ENCODE results near the gene ATP2B2. TPM values are rescaled to one million over a fixed set of nuclear protein-coding genes. Genes with fewer than 3 reads are reported as not detected.

Gene ATP2B2
- total RNA-seq, 2 donors from 2014 or later, result 0.14 to 0.74 TPM

DNA sequence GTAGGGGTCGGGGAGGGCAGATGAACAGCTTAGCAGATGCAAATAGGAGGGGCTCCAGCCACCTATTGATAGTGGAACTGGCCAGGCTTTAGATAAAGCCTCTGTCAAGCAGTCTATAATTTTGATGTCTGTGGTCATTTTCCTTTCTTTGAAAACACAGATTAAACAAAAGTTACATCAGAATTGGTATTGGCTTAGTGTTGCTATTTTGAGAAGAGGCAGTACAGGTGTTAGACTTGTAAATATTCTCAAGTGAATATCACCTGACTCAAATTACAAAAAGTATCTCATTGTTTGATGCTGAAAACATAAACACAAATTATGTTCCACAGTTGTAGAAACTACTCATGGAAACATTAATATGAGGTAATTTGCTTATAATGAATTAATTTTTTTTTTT, 230.8 kb downstream of the ATP2B2 start:
- 82% methylated on average over 1 of the region's 1 CpG for WGBS

More for the DNA sequence above, 230.8 kb downstream of the ATP2B2 start:
- peaks cover 5% of the 10 kb centered on the region for H3K4me1 ChIP-seq (replicated peaks)
- TF ChIP-seq POLR2A (IDR thresholded peaks at IDR 0.05) (no peak), POLR2AphosphoS5 (IDR thresholded peaks at IDR 0.05) (no peak)
- TF ChIP-seq, protein P1, sequence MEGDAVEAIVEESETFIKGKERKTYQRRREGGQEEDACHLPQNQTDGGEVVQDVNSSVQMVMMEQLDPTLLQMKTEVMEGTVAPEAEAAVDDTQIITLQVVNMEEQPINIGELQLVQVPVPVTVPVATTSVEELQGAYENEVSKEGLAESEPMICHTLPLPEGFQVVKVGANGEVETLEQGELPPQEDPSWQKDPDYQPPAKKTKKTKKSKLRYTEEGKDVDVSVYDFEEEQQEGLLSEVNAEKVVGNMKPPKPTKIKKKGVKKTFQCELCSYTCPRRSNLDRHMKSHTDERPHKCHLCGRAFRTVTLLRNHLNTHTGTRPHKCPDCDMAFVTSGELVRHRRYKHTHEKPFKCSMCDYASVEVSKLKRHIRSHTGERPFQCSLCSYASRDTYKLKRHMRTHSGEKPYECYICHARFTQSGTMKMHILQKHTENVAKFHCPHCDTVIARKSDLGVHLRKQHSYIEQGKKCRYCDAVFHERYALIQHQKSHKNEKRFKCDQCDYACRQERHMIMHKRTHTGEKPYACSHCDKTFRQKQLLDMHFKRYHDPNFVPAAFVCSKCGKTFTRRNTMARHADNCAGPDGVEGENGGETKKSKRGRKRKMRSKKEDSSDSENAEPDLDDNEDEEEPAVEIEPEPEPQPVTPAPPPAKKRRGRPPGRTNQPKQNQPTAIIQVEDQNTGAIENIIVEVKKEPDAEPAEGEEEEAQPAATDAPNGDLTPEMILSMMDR (IDR thresholded peaks at IDR 0.05), result no peak
- H3K27ac ChIP-seq, result no peak overlapping the region
- no peak overlapping the region for H3K4me3 ChIP-seq
- intact Hi-C loops (cut with DNase I), result no loop called here
- H3K27me3 ChIP-seq (replicated peaks; ENCODE audit: insufficient read depth), result no peaks in the 10 kb centered on the region
- peaks cover 3 to 14% of the 10 kb centered on the region in 2 donors for H3K36me3 ChIP-seq
- no peak for DNase-seq (ENCODE audit: low spot score)
- H3K9me3 ChIP-seq, result no peaks in the 10 kb centered on the region

MicroRNAs encoded within 50 kb of the gene (microRNA counts, 767-probe panel; counts per million panel counts)
- microRNA hsa-miR-378b, result 2,367 to 2,503 counts per million in 2 donors
- 0 to 431 counts per million in 2 donors for microRNA hsa-miR-885-3p
- 2,056 to 2,273 counts per million in 2 donors for microRNA hsa-miR-885-5p

Small RNA genes within 50 kb of the gene (microRNA-seq; reads per million reads assigned to microRNA genes)
- gene MIR378B, result 0.42 reads per million
- gene MIR885, result 0.25 reads per million

Small RNA genes within 50 kb of the gene (small RNA-seq; reads per million reads assigned to genes)
- 0 to 0.20 reads per million in 2 donors for gene MIR378B
- gene MIR885, result 0 reads per million in 2 donors
- gene RF02126, result 0 reads per million in 2 donors

Other genes with a start within 250 kb of the ATP2B2 start
- gene GHRL, start 212.6 kb downstream of the ATP2B2 start, total RNA-seq, result 1 to 10 TPM in 1 of 2 donors, not detected in 1; 3.0 TPM
- gene SEC13, start 184.5 kb downstream of the ATP2B2 start, total RNA-seq, result 100 to 1,000 TPM; 108 to 117 TPM